ENCODE data around the gene KCNT1. TPM values are rescaled to one million over a fixed set of nuclear protein-coding genes. Genes with fewer than 3 reads are reported as not detected.

The KCNT1 gene
- total RNA-seq, 6 experiments from 2014 or later = not detected

DNA sequence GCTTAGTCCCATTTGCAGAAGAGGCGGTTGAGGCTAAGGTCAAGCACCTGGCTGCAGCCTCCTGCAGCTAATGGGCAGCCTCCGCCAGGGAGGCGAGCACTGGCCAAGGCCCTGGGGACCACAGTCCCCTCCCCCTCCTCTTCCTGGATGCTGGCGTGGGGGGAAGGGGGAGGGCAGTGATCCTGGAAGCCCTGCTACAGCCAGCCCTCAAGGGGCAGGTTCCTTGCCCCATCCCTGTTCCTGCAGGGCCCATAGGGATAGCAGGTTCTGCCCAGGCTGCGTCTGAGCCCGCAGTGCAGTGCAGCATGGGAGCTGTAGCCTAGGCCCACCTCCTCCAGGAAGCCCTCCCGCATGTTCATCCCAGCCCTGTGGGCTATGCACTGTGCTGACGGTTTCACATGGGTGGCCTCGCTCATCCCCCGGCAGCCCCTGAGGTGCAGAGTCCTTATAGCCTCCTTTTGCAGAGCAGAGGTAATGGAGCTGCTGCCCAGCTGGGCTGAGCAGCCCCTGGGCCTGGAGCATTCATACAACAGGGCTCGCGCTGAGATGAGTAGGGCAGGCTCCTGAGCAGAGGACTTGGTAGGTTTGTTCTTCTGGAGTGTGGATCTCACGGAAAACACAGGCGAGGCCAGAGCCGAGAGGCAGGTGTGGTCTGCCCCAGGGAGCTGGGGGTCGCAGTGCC lies 36.0 kb downstream of the KCNT1 start:
- no peak overlapping the region for H3K27ac Mint-ChIP-seq
- H3K9me3 Mint-ChIP-seq = peaks cover 13% of the 10 kb centered on the region
- H3K27me3 Mint-ChIP-seq (ENCODE audit: insufficient read depth) = peaks cover 11% of the 10 kb centered on the region
- TF ChIP-seq, protein P1, sequence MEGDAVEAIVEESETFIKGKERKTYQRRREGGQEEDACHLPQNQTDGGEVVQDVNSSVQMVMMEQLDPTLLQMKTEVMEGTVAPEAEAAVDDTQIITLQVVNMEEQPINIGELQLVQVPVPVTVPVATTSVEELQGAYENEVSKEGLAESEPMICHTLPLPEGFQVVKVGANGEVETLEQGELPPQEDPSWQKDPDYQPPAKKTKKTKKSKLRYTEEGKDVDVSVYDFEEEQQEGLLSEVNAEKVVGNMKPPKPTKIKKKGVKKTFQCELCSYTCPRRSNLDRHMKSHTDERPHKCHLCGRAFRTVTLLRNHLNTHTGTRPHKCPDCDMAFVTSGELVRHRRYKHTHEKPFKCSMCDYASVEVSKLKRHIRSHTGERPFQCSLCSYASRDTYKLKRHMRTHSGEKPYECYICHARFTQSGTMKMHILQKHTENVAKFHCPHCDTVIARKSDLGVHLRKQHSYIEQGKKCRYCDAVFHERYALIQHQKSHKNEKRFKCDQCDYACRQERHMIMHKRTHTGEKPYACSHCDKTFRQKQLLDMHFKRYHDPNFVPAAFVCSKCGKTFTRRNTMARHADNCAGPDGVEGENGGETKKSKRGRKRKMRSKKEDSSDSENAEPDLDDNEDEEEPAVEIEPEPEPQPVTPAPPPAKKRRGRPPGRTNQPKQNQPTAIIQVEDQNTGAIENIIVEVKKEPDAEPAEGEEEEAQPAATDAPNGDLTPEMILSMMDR (IDR thresholded peaks at IDR 0.05) = no peak
- H3K4me3 Mint-ChIP-seq = no peak overlapping the region
- H3K36me3 Mint-ChIP-seq (ENCODE audit: low read depth) = no peaks in the 10 kb centered on the region
- DNase-seq = no peak
- no peaks in the 10 kb centered on the region for H3K4me1 Mint-ChIP-seq (ENCODE audit: low read depth)

DNA sequence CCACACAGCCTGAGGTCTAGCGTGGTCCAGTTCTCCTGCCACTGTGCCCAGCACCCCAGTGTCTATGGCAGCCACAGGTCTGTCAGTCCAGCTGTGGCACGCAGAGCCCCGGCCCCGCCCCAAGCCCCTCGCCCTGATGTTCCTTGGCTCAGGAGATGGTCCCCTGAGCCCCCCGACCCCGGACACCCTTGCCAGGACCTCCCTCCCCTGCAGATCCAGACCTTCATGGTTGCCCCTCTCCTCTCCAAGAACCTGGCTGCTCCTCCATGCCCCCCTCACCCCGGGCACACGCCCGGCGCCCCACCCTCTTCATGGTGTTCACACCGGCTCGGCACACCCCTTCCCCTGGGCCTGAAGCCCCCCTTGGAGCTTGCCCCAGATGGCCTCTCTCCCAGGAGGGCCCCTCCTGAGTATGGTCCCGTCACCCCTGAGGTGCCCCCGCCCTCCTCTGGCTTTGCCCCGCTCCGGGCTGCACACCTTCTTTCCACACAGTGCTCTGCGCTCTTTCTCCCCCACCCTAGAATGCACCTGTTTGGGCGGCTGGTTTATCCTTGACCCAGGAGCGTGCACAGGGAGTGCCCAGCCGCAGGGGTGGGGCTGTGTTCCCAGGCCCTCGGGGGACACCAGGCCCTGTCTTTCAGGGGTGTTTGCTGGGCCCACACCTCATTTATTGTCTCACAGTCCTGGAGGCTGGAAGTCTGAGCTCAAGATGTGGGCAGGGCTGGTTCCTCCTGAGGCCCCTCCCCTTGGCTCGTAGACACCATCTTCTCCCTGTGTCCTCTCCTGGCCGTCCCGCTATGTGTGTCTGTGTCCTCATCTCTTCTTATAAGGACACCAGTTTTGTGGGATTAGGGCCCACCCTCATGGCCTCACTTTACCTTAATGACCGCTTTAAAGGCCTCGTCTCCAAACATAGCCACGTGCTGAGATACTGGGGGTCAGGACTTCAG lies 37.6 kb downstream of the KCNT1 start:
- no peak for DNase-seq
- Mint-ChIP-seq H3K36me3 (ENCODE audit: low read depth) (no peaks in the 10 kb centered on the region), H3K4me1 (ENCODE audit: low read depth) (no peaks in the 10 kb centered on the region), H3K4me3 (no peak overlapping the region), H3K9me3 (peaks cover under 1% of the 10 kb centered on the region; the same call in 1 of the 2 replicates), H3K27ac (no peak overlapping the region), H3K27me3 (ENCODE audit: insufficient read depth) (peaks cover 11% of the 10 kb centered on the region)
- TF ChIP-seq, protein P1 (IDR thresholded peaks at IDR 0.05) = no peak

DNA sequence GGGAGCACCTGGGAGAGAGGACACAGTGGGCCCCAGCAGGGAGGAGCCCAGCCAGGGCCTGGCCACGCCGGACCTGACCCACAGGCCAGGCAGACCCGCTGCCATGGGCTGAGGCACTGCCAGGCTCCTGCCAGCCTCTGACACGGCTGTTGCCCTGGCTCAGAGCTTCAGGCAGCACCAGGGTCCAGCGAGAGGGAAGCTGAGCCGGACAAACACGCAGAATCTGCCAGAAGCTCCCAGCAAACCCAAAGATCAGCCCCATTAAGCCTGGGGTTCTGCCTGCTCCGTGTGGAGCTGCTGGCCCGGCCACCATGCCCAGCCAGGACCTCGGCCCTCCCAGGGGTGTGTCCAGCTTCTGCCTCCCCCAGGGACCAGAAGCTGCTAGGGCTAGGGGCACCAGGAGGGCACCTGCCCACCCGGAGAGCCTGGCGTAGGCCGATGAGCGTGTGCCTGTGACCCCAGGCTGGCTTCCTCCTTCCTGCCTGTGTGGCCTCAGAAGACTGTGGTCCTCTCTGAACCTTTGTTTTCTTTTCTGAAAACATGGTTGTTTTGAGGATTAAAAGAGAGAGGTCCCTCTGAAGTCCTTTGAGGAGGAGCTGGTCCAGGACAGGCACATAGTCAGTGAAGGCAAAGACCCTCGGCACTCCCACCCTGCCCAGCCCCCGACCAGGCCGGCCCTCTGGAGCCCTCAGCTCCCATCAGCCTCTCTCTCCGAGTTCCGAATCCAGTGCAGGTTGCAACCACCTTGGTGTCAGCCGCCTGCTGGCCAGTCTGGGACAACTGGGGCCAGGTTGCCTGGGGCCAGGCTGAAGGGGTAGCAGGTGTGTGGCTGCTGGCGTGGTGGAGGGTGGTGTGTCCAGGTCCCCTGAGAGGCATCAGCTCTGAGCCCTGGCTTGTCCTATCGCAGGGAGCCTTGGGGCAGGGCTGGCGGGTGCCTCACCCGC lies 39.6 kb downstream of the KCNT1 start:
- H3K4me3 Mint-ChIP-seq = no peak overlapping the region
- peaks cover 9% of the 10 kb centered on the region for H3K27me3 Mint-ChIP-seq (ENCODE audit: insufficient read depth)
- H3K36me3 Mint-ChIP-seq (ENCODE audit: low read depth) = no peaks in the 10 kb centered on the region
- H3K9me3 Mint-ChIP-seq = no peaks in the 10 kb centered on the region
- no peaks in the 10 kb centered on the region for H3K4me1 Mint-ChIP-seq (ENCODE audit: low read depth)
- DNase-seq = no peak
- TF ChIP-seq, protein P1 (IDR thresholded peaks at IDR 0.05) = no peak
- H3K27ac Mint-ChIP-seq = no peak overlapping the region

DNA sequence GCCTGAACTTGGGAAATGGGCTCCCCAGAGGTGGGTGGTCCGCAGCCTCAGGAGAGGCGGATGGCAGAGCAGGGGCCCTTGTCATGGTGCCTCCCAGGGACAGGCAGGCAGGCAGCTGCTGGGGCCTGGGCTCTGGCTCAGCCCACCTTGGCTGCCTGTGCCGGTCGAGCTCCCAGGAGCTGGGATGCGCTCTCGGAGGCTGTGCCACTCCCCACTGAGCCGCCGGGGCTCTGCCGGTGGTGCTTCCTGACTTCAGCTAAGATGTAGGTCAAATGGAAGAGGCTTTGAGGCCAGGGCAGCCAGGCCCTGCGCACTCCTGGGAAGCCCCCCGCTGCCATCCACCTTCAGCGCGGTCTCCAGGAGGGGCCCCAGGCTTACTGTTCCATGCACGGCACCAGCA lies 41.0 kb downstream of the KCNT1 start:
- no peak for DNase-seq
- no peaks in the 10 kb centered on the region for H3K36me3 Mint-ChIP-seq (ENCODE audit: low read depth)
- no peak overlapping the region for H3K4me3 Mint-ChIP-seq
- peaks cover 10% of the 10 kb centered on the region for H3K27me3 Mint-ChIP-seq (ENCODE audit: insufficient read depth)
- H3K27ac Mint-ChIP-seq = no peak overlapping the region
- TF ChIP-seq, protein P1 (IDR thresholded peaks at IDR 0.05) = no peak
- H3K9me3 Mint-ChIP-seq = no peaks in the 10 kb centered on the region
- H3K4me1 Mint-ChIP-seq (ENCODE audit: low read depth) = no peaks in the 10 kb centered on the region
